GM23338 (cell line): Measurements from ENCODE around the gene SULT1C3. TPM values are rescaled to one million over a fixed set of nuclear protein-coding genes. Genes with fewer than 3 reads are reported as not detected.

Experiments
- ATAC-seq: fragments of 200-7000 bp; cut with Tn5 transposase; 3 replicates; pipeline ENCODE4 v1.9.1; 2020
- DNase-seq: peaks from one replicate; pipeline ENCODE4 v3.0.0-alpha.2; 2015; ENCODE audit warnings: low spot score
- H2AFZ ChIP-seq: fragments of 200-600 bp; sonication (generic); 2 replicates; pipeline ENCODE4 v1.8.0; 2016; ENCODE audit warnings: antibody characterized with exemption, mild to moderate bottlenecking, moderate library complexity
- H3F3A ChIP-seq: fragments of 200-600 bp; sonication (generic); replicated peaks from 2 replicates; pipeline ENCODE4 v1.8.0; 2017; ENCODE audit warnings: antibody characterized with exemption, mixed run types, low read depth
- H3K27ac ChIP-seq: fragments of 200-600 bp; sonication (generic); 2 replicates; pipeline ENCODE4 v1.6.1; 2016; ENCODE audit warnings: low read depth
- H3K27me3 ChIP-seq: fragments of 200-600 bp; sonication (generic); 2 replicates; pipeline ENCODE4 v1.8.0; 2016; ENCODE audit warnings: mild to moderate bottlenecking, mixed run types, moderate library complexity; ENCODE audit not compliant: insufficient read depth
- H3K36me3 ChIP-seq: fragments of 200-600 bp; sonication (generic); 2 replicates; pipeline ENCODE4 v1.8.0; 2016; ENCODE audit warnings: mild to moderate bottlenecking; ENCODE audit not compliant: insufficient read depth
- H3K4me1 ChIP-seq: fragments of 200-600 bp; sonication (generic); 2 replicates; pipeline ENCODE4 v1.8.0; 2016; ENCODE audit warnings: mild to moderate bottlenecking, moderate library complexity; ENCODE audit not compliant: insufficient read depth
- H3K4me2 ChIP-seq: fragments of 200-600 bp; sonication (generic); 2 replicates; pipeline ENCODE4 v1.7.1; 2017; ENCODE audit warnings: mixed run types
- H3K4me3 ChIP-seq: fragments of 200-600 bp; sonication (generic); 2 replicates; pipeline ENCODE4 v1.6.1; 2016; ENCODE audit warnings: mixed run types
- H3K79me2 ChIP-seq: fragments of 200-600 bp; sonication (generic); replicated peaks from 2 replicates; pipeline ENCODE4 v1.8.0; 2017; ENCODE audit warnings: mild to moderate bottlenecking; ENCODE audit not compliant: insufficient read depth
- H3K9me2 ChIP-seq: fragments of 200-600 bp; sonication (generic); 2 replicates; pipeline ENCODE4 v1.8.0; 2017; ENCODE audit not compliant: insufficient read depth
- H4K20me1 ChIP-seq: fragments of 200-600 bp; sonication (generic); replicated peaks from 2 replicates; pipeline ENCODE4 v1.8.0; 2017; ENCODE audit warnings: mild to moderate bottlenecking; ENCODE audit not compliant: insufficient read depth
- H3K27ac Mint-ChIP-seq: 2 replicates; pipeline ENCODE4 v1.8.0; 2020; ENCODE audit warnings: inconsistent platforms, mild to moderate bottlenecking, moderate library complexity, mixed read lengths
- H3K27me3 Mint-ChIP-seq: 3 replicates; pipeline ENCODE4 v1.8.0; 2022; ENCODE audit warnings: low read depth, mild to moderate bottlenecking, moderate library complexity, mixed read lengths, inconsistent platforms; ENCODE audit not compliant: insufficient read depth, poor library complexity
- H3K36me3 Mint-ChIP-seq: 3 replicates; pipeline ENCODE4 v1.8.0; 2021; ENCODE audit warnings: low read depth, mild to moderate bottlenecking, inconsistent platforms, moderate library complexity, mixed read lengths
- H3K4me1 Mint-ChIP-seq: 3 replicates; pipeline ENCODE4 v1.8.0; 2020; ENCODE audit warnings: mild to moderate bottlenecking, inconsistent platforms, mixed read lengths
- H3K4me3 Mint-ChIP-seq: 3 replicates; pipeline ENCODE4 v1.8.0; 2021; ENCODE audit warnings: moderate library complexity, mild to moderate bottlenecking, inconsistent platforms, mixed read lengths
- H3K9me3 Mint-ChIP-seq: 3 replicates; pipeline ENCODE4 v1.8.0; 2020; ENCODE audit warnings: moderate library complexity, mild to moderate bottlenecking, inconsistent platforms, mixed read lengths
- CREB1 ChIP-seq: fragments of 250-450 bp; sonication (Bioruptor Pico); IDR thresholded peaks from 2 replicates; pipeline ENCODE4 v1.5.0; 2020; ENCODE audit warnings: low read depth, mild to moderate bottlenecking, moderate library complexity
- CTCF ChIP-seq, 2 experiments: fragments of 200-600 bp in 1 of 2; sonication (generic) in 1 of 2; conservative IDR thresholded peaks; 2 replicates each; pipeline versions ENCODE4 v1.5.1 to v1.6.1; 2016 to 2017; ENCODE audit warnings: antibody characterized with exemption in 2 of 2, low read depth in 2 of 2, mild to moderate bottlenecking in 2 of 2, moderate library complexity in 1 of 2
- ETS1 ChIP-seq: IDR thresholded peaks from 2 replicates; pipeline ENCODE4 v1.6.1; 2016; ENCODE audit warnings: antibody characterized with exemption
- EZH2 ChIP-seq: fragments of 200-600 bp; sonication (generic); IDR thresholded peaks from one replicate; pipeline ENCODE4 v1.8.0; 2017; ENCODE audit warnings: antibody characterized with exemption, mild to moderate bottlenecking, low read depth; ENCODE audit not compliant: unreplicated experiment
- JUNB ChIP-seq: IDR thresholded peaks from one replicate; pipeline ENCODE4 v1.6.1; 2016; ENCODE audit warnings: antibody characterized with exemption; ENCODE audit not compliant: unreplicated experiment
- NANOG ChIP-seq: IDR thresholded peaks from 2 replicates; pipeline ENCODE4 v1.6.1; 2016; ENCODE audit warnings: antibody characterized with exemption, borderline replicate concordance
- POLR2AphosphoS5 ChIP-seq: IDR thresholded peaks from 2 replicates; pipeline ENCODE4 v1.6.1; 2016; ENCODE audit warnings: antibody characterized with exemption, low read depth
- REST ChIP-seq: IDR thresholded peaks from one replicate; pipeline ENCODE4 v1.6.1; 2018; ENCODE audit warnings: antibody characterized with exemption; ENCODE audit not compliant: unreplicated experiment
- STAT1 ChIP-seq: IDR thresholded peaks from one replicate; pipeline ENCODE4 v1.6.1; 2016; ENCODE audit warnings: antibody characterized with exemption; ENCODE audit not compliant: unreplicated experiment
- ZNF114 ChIP-seq: fragments of 250-450 bp; sonication (Bioruptor Pico); IDR thresholded peaks from 2 replicates; pipeline ENCODE4 v1.5.0; 2020; ENCODE audit warnings: mild to moderate bottlenecking, moderate library complexity
- ZNF331 ChIP-seq: fragments of 250-450 bp; sonication (Bioruptor Pico); IDR thresholded peaks from 2 replicates; pipeline ENCODE4 v1.5.0; 2020; ENCODE audit warnings: low read depth, mild to moderate bottlenecking, moderate library complexity
- polyA plus RNA-seq: library from polyadenylated mRNA; unstranded; fragments of >200 nt; fragmentation: Nextera tagmentation; extraction: Ambion mirVana; gene quantifications from 2 replicates; pipeline ENCODE4 v1.2.1, GENCODE V29; 2016
- total RNA-seq: library from RNA; depleted of rRNA; stranded (reverse); fragments of >200 nt; shearing (Covaris generic); gene quantifications from 2 replicates; pipeline ENCODE4 v1.2.3, GENCODE V29; 2014

The SULT1C3 gene
- total and polyA plus RNA-seq, 2 experiments from 2014 or later: not detected

GRCh38 chr2:108236676-108237335 lies 3.0 kb upstream of the SULT1C3 start:
- Histone ChIP-seq H3K4me3 (no peak overlapping the region), H3K27me3 (no peaks in the 10 kb centered on the region), H3F3A (no peaks in the 10 kb centered on the region), H3K27ac (no peak overlapping the region), H3K4me1 (no peaks in the 10 kb centered on the region), H3K36me3 (peaks cover 13% of the 10 kb centered on the region; the same call in 1 of the 2 replicates), H4K20me1 (no peaks in the 10 kb centered on the region), H2AFZ (no peak overlapping the region), H3K4me2 (no peak overlapping the region), H3K79me2 (no peaks in the 10 kb centered on the region), H3K9me2 (no peaks in the 10 kb centered on the region)
- H3K36me3 Mint-ChIP-seq: peaks cover 26% of the 10 kb centered on the region; the same call in 2 of the 3 replicates
- H3K4me1 Mint-ChIP-seq: no peaks in the 10 kb centered on the region
- no peak for TF ChIP-seq REST
- no peak for TF ChIP-seq CTCF (conservative IDR thresholded peaks at IDR 0.05; ENCODE audit: low read depth in 2 of 2)
- TF ChIP-seq STAT1: no peak
- no peak for TF ChIP-seq ZNF331 (CRISPR knock-in tag)
- no peak for TF ChIP-seq ETS1
- TF ChIP-seq EZH2: no peak
- no peak for TF ChIP-seq NANOG
- no peak for TF ChIP-seq CREB1 (CRISPR knock-in tag)
- no peak for ATAC-seq
- no peaks in the 10 kb centered on the region for H3K27me3 Mint-ChIP-seq
- peaks cover 65% of the 10 kb centered on the region for H3K9me3 Mint-ChIP-seq
- no peak overlapping the region for H3K4me3 Mint-ChIP-seq
- no peak overlapping the region for H3K27ac Mint-ChIP-seq
- peak; percentile 21 for DNase-seq

- Histone ChIP-seq H3K27me3 (no peaks in the 10 kb centered on the region), H3K4me3 (no peak overlapping the region), H3F3A (no peaks in the 10 kb centered on the region), H3K27ac (no peak overlapping the region), H3K4me2 (no peak overlapping the region), H3K36me3 (peaks cover 8% of the 10 kb centered on the region; the same call in 1 of the 2 replicates), H3K9me2 (no peaks in the 10 kb centered on the region), H2AFZ (no peak overlapping the region), H4K20me1 (no peaks in the 10 kb centered on the region), H3K79me2 (no peaks in the 10 kb centered on the region), H3K4me1 (no peaks in the 10 kb centered on the region)
- no peak overlapping the region for H3K27ac Mint-ChIP-seq
- no peak for DNase-seq
- peaks cover 69% of the 10 kb centered on the region for H3K9me3 Mint-ChIP-seq
- no peaks in the 10 kb centered on the region for H3K27me3 Mint-ChIP-seq
- H3K4me1 Mint-ChIP-seq: no peaks in the 10 kb centered on the region
- peaks cover 30% of the 10 kb centered on the region; the same call in 2 of the 3 replicates for H3K36me3 Mint-ChIP-seq
- H3K4me3 Mint-ChIP-seq: no peak overlapping the region
- no peak for ATAC-seq
- TF ChIP-seq EZH2 (no peak), ZNF331 (CRISPR knock-in tag) (no peak), STAT1 (no peak), ETS1 (no peak), CREB1 (CRISPR knock-in tag) (no peak), ZNF114 (no peak), POLR2AphosphoS5 (no peak), CTCF (conservative IDR thresholded peaks at IDR 0.05; ENCODE audit: low read depth in 2 of 2) (no peak), JUNB (no peak)
These were observed 1.2 kb downstream of the SULT1C3 start for GRCh38 chr2:108240966-108241365.
